IMR-90 (cell line): ENCODE data around the gene RNU6-8. TPM values are rescaled to one million over a fixed set of nuclear protein-coding genes. Genes with fewer than 3 reads are reported as not detected.

ENCODE experiments used
- ATAC-seq: fragments of 200-7000 bp; cut with Tn5 transposase; 2 replicates; pipeline ENCODE4 v1.9.1; 2020; ENCODE audit warnings: low read depth, mild to moderate bottlenecking, moderate library complexity
- BruUV-seq: library from RNA; stranded (reverse); fragments of 400-500 nt; replicated peaks from 2 replicates; lab custom pipeline; 2021; lab: Mats Ljungman, UMichigan
- CTCF ChIA-PET: fragments of 300-600 bp; formaldehyde crosslinking; extraction: SDS; loops from one replicate; lab custom pipeline; 2021; ENCODE audit warnings: antibody characterized with exemption; lab: Yijun Ruan, JAX
- POLR2A ChIA-PET: fragments of 300-600 bp; sonication (Branson Sonifier 250); formaldehyde crosslinking; loops from one replicate; lab custom pipeline; 2022; ENCODE audit warnings: antibody characterized with exemption; ENCODE audit not compliant: unreplicated experiment; lab: Charles Lee
- DNase-seq: peaks from one replicate; pipeline ENCODE4 v3.0.0; 2013
- H2AFZ ChIP-seq: replicated peaks from 2 replicates; pipeline ENCODE3; 2013; ENCODE audit warnings: low read length, mild to moderate bottlenecking; ENCODE audit not compliant: poor library complexity
- H2AK5ac ChIP-seq: 2 replicates; pipeline ENCODE4 v1.6.1; 2013; ENCODE audit warnings: low read depth, low read length, inconsistent platforms
- H2AK9ac ChIP-seq: replicated peaks from 2 replicates; pipeline ENCODE3; 2013; ENCODE audit warnings: mild to moderate bottlenecking, low read depth, low read length, moderate library complexity; ENCODE audit not compliant: poor library complexity
- H2BK120ac ChIP-seq: 2 replicates; pipeline ENCODE4 v1.6.1; 2013; ENCODE audit warnings: low read depth, low read length, inconsistent platforms
- H2BK15ac ChIP-seq: 3 replicates; pipeline ENCODE4 v1.6.1; 2013; ENCODE audit warnings: low read depth, low read length, inconsistent platforms
- H2BK20ac ChIP-seq: 2 replicates; pipeline ENCODE4 v1.6.1; 2013; ENCODE audit warnings: low read depth, mild to moderate bottlenecking, inconsistent platforms, low read length, moderate library complexity
- H2BK5ac ChIP-seq: 2 replicates; pipeline ENCODE4 v1.6.1; 2013; ENCODE audit warnings: mild to moderate bottlenecking, low read depth, low read length, inconsistent platforms; ENCODE audit not compliant: poor library complexity, severe bottlenecking
- H3K14ac ChIP-seq: replicated peaks from 2 replicates; pipeline ENCODE4 v1.6.1; 2013; ENCODE audit warnings: low read depth, low read length, inconsistent platforms
- H3K18ac ChIP-seq: 2 replicates; pipeline ENCODE4 v1.6.1; 2013; ENCODE audit warnings: low read depth, low read length, control low read depth
- H3K23ac ChIP-seq: 2 replicates; pipeline ENCODE4 v1.6.1; 2013; ENCODE audit warnings: low read depth, low read length, inconsistent platforms
- H3K27ac ChIP-seq: 2 replicates; pipeline ENCODE4 v1.5.1; 2013; ENCODE audit warnings: mild to moderate bottlenecking, control low read depth, low read length; ENCODE audit not compliant: insufficient read depth
- H3K27me3 ChIP-seq: 2 replicates; pipeline ENCODE4 v1.6.1; 2013; ENCODE audit warnings: low read length; ENCODE audit not compliant: control insufficient read depth, insufficient read depth
- H3K36me3 ChIP-seq: 2 replicates; pipeline ENCODE4 v1.6.1; 2013; ENCODE audit warnings: low read length, mixed read lengths; ENCODE audit not compliant: control insufficient read depth, insufficient read depth
- H3K4ac ChIP-seq: 2 replicates; pipeline ENCODE4 v1.6.1; 2013; ENCODE audit warnings: low read depth, low read length, inconsistent platforms
- H3K4me1 ChIP-seq: 2 replicates; pipeline ENCODE4 v1.6.1; 2013; ENCODE audit warnings: low read length, mixed read lengths; ENCODE audit not compliant: control insufficient read depth, insufficient read depth
- H3K4me2 ChIP-seq: 2 replicates; pipeline ENCODE4 v1.6.1; 2013; ENCODE audit warnings: low read depth, mild to moderate bottlenecking, control low read depth, low read length, moderate library complexity
- H3K4me3 ChIP-seq: 2 replicates; pipeline ENCODE4 v1.5.1; 2013; ENCODE audit warnings: low read depth, mild to moderate bottlenecking, control low read depth, low read length, moderate library complexity; ENCODE audit not compliant: insufficient read depth
- H3K56ac ChIP-seq: 2 replicates; pipeline ENCODE4 v1.6.1; 2013; ENCODE audit warnings: low read length, inconsistent platforms; ENCODE audit not compliant: insufficient read depth; ENCODE audit errors: extremely low read depth
- H3K79me1 ChIP-seq, 2 experiments: 2 replicates each; pipeline ENCODE4 v1.6.1; 2013; ENCODE audit warnings: low read length in 2 of 2, inconsistent platforms in 1 of 2, low read depth in 1 of 2
- H3K9ac ChIP-seq: 2 replicates; pipeline ENCODE4 v1.6.1; 2013; ENCODE audit warnings: low read depth, low read length, control low read depth
- H3K9me1 ChIP-seq: 2 replicates; pipeline ENCODE4 v1.6.1; 2013; ENCODE audit warnings: low read length, inconsistent platforms; ENCODE audit not compliant: insufficient read depth
- H3K9me3 ChIP-seq: 2 replicates; pipeline ENCODE4 v1.6.1; 2013; ENCODE audit warnings: low read length; ENCODE audit not compliant: control insufficient read depth, insufficient read depth
- H4K20me1 ChIP-seq: 2 replicates; pipeline ENCODE4 v1.6.1; 2013; ENCODE audit warnings: low read length, inconsistent platforms; ENCODE audit not compliant: insufficient read depth
- H4K5ac ChIP-seq: 2 replicates; pipeline ENCODE4 v1.6.1; 2013; ENCODE audit warnings: mild to moderate bottlenecking, low read depth, low read length, control low read depth
- H4K8ac ChIP-seq, 2 experiments: 2 replicates each; pipeline ENCODE4 v1.6.1; 2013; ENCODE audit warnings: low read depth in 2 of 2, low read length in 2 of 2, control low read depth in 1 of 2, inconsistent platforms in 1 of 2
- H4K91ac ChIP-seq: 2 replicates; pipeline ENCODE4 v1.6.1; 2013; ENCODE audit warnings: low read depth, low read length, inconsistent platforms; ENCODE audit not compliant: insufficient read depth
- BHLHE40 ChIP-seq: fragments of 150-350 bp; IDR thresholded peaks from 2 replicates; pipeline ENCODE4 v1.6.1; 2016; ENCODE audit warnings: mild to moderate bottlenecking, low read depth, low read length
- CEBPB ChIP-seq: IDR thresholded peaks from 2 replicates; pipeline ENCODE4 v1.6.1; 2012; ENCODE audit warnings: low read depth, low read length, improper control_type of control experiment
- CHD1 ChIP-seq: IDR thresholded peaks from 2 replicates; pipeline ENCODE4 v1.6.1; 2012; ENCODE audit warnings: low read depth, low read length, improper control_type of control experiment
- FOS ChIP-seq: fragments of 150-350 bp; IDR thresholded peaks from 2 replicates; pipeline ENCODE4 v1.6.1; 2016; ENCODE audit warnings: low read depth, low read length
- MAFK ChIP-seq: IDR thresholded peaks from 2 replicates; pipeline ENCODE4 v1.6.1; 2012; ENCODE audit warnings: low read depth, low read length, improper control_type of control experiment
- MAZ ChIP-seq: IDR thresholded peaks from 2 replicates; pipeline ENCODE4 v1.6.1; 2012; ENCODE audit warnings: low read depth, mild to moderate bottlenecking, low read length, improper control_type of control experiment, moderate library complexity, borderline replicate concordance
- MXI1 ChIP-seq: IDR thresholded peaks from 2 replicates; pipeline ENCODE4 v1.6.1; 2012; ENCODE audit warnings: low read depth, mild to moderate bottlenecking, low read length, moderate library complexity, borderline replicate concordance
- POLR2A ChIP-seq: IDR thresholded peaks from 2 replicates; pipeline ENCODE4 v1.6.1; 2012; ENCODE audit warnings: mild to moderate bottlenecking, low read depth, low read length
- RAD21 ChIP-seq: IDR thresholded peaks from 2 replicates; pipeline ENCODE4 v1.6.1; 2012; ENCODE audit warnings: low read length, improper control_type of control experiment
- RCOR1 ChIP-seq: IDR thresholded peaks from 2 replicates; pipeline ENCODE4 v1.6.1; 2012; ENCODE audit warnings: mild to moderate bottlenecking, low read length, improper control_type of control experiment; ENCODE audit not compliant: insufficient replicate concordance
- RFX5 ChIP-seq: IDR thresholded peaks from 2 replicates; pipeline ENCODE4 v1.8.0; 2012; ENCODE audit warnings: low read depth, mild to moderate bottlenecking, low read length, moderate library complexity
- SMC3 ChIP-seq: fragments of 150-350 bp; IDR thresholded peaks from 2 replicates; pipeline ENCODE4 v1.6.1; 2016; ENCODE audit warnings: low read depth, mild to moderate bottlenecking, antibody characterized with exemption, low read length, moderate library complexity
- WGBS, 2 experiments: methylation state at CpG; one replicate each; pipeline versions ENCODE4 v1.1.5 to v1.1.7; 2013; ENCODE audit warnings: missing lambda C conversion rate in 2 of 2; ENCODE audit not compliant: insufficient read length in 1 of 2; ENCODE audit errors: extremely low coverage in 2 of 2; 5-methylcytosine and 5-hydroxymethylcytosine counted together
- dilution Hi-C: fragments of 300-500 bp; cut with HindIII; formaldehyde crosslinking; loops from one replicate; pipeline ENCODE4 v1.14.3; 2018; ENCODE audit warnings: low sequenced_read_pairs; ENCODE audit not compliant: unreplicated experiment
- in situ Hi-C: fragments of 300-500 bp; cut with MboI; formaldehyde crosslinking; loops from 3 replicates; pipeline ENCODE4 v1.14.3; 2019; ENCODE audit warnings: low sequenced_read_pairs, inconsistent platforms, mixed read lengths
- intact Hi-C: fragments of 100-400 bp; cut with micrococcal nuclease; formaldehyde crosslinking; loops from 2 replicates; pipeline ENCODE4 v1.10.0; 2022
- polyA plus RNA-seq, 3 experiments: library from polyadenylated mRNA; depleted of rRNA; stranded (reverse); fragments of >200 nt; gene quantifications; 2 replicates each; pipeline ENCODE4 v1.2.3, GENCODE V29; 2012; ENCODE audit warnings: low replicate concordance in 1 of 3
- total RNA-seq: library from RNA; depleted of rRNA; stranded (reverse); fragments of >200 nt; gene quantifications from 2 replicates; pipeline ENCODE4 v1.2.3, GENCODE V29; 2012
- TF ChIP-seq, protein P1 (sequence below): fragments of 150-350 bp; IDR thresholded peaks from 2 replicates; pipeline ENCODE4 v1.6.1; 2016; ENCODE audit warnings: low read depth, mild to moderate bottlenecking, low read length, moderate library complexity, borderline replicate concordance
- TF ChIP-seq, protein P2 (sequence below): conservative IDR thresholded peaks from 2 replicates; pipeline ENCODE4 v1.5.1; 2012; ENCODE audit warnings: mild to moderate bottlenecking, low read depth, low read length, improper control_type of control experiment
- TF ChIP-seq, protein P3 (sequence below): fragments of 150-350 bp; IDR thresholded peaks from 2 replicates; pipeline ENCODE4 v1.6.1; 2017; ENCODE audit warnings: mild to moderate bottlenecking, antibody characterized with exemption, low read length, low read depth

The RNU6-8 gene
- total and polyA plus RNA-seq, 2 of the 4 experiments (the other 2 are of a cell fraction), result not detected

DNA sequence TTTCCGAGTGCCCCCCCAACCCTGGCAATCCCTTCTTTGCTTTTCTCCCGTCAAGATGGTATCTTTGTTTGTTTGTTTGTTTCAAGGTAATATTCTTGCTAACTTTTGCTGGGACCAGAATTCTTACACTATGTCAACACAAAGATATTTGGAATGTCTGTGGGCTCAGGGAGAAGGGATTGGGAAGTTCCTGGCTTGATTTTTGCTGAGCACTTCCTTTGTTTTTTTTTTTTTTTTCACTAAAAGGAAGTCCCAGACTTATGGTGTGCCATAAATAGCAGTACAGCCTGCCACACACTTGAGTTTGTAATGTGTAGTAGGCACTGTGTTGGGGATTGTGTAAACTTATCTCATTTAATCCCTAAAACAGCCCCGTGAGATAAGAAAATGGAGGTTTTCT is 12.4 kb downstream of the RNU6-8 start:
- intact Hi-C loops, result no loop called here
- no peak overlapping the region for H3K56ac ChIP-seq
- no CpG with 5 or more reads among the region's 3 CpGs for WGBS, 2 experiments
- no peaks in the 10 kb centered on the region for H3K36me3 ChIP-seq
- no peak overlapping the region for H3K4me3 ChIP-seq
- H3K79me1 ChIP-seq, result no peaks in the 10 kb centered on the region
- no peak overlapping the region for H3K9ac ChIP-seq
- H2BK20ac ChIP-seq, result no peak overlapping the region
- H4K5ac ChIP-seq, result no peak overlapping the region
- H3K4me1 ChIP-seq, result no peaks in the 10 kb centered on the region
- H3K18ac ChIP-seq, result no peak overlapping the region
- no peaks in the 10 kb centered on the region for H3K9me1 ChIP-seq
- no peak overlapping the region for H3K4me2 ChIP-seq
- dilution Hi-C loops, result no loop called here
- no peaks in the 10 kb centered on the region for H3K9me3 ChIP-seq
- H4K20me1 ChIP-seq, result no peaks in the 10 kb centered on the region
- H3K27ac ChIP-seq, result no peak overlapping the region
- H2AK5ac ChIP-seq, result no peak overlapping the region
- H4K8ac ChIP-seq, result no peak overlapping the region
- no peak overlapping the region for H3K14ac ChIP-seq
- in situ Hi-C loops, result no loop called here
- no peak overlapping the region for H2BK5ac ChIP-seq
- no peak overlapping the region for H3K23ac ChIP-seq
- CTCF ChIA-PET, result no interaction called here
- no peak overlapping the region for H2AK9ac ChIP-seq
- peaks cover 2% of the 10 kb centered on the region; the same call in 1 of the 2 replicates for H3K27me3 ChIP-seq
- H2AFZ ChIP-seq, result no peak overlapping the region
- POLR2A ChIA-PET, result no interaction called here
- no peak overlapping the region for H2BK120ac ChIP-seq
- H4K91ac ChIP-seq, result no peak overlapping the region
- no TSS peak for BruUV-seq
- no peak for ATAC-seq
- TF ChIP-seq POLR2A (no peak), RAD21 (no peak), MAZ (no peak), BHLHE40 (no peak), RFX5 (no peak), MAFK (no peak), MXI1 (no peak), FOS (no peak), SMC3 (no peak), CHD1 (no peak), RCOR1 (no peak), CEBPB (no peak)
- TF ChIP-seq, protein P1, sequence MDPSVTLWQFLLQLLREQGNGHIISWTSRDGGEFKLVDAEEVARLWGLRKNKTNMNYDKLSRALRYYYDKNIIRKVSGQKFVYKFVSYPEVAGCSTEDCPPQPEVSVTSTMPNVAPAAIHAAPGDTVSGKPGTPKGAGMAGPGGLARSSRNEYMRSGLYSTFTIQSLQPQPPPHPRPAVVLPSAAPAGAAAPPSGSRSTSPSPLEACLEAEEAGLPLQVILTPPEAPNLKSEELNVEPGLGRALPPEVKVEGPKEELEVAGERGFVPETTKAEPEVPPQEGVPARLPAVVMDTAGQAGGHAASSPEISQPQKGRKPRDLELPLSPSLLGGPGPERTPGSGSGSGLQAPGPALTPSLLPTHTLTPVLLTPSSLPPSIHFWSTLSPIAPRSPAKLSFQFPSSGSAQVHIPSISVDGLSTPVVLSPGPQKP, result no peak
- TF ChIP-seq, protein P2, sequence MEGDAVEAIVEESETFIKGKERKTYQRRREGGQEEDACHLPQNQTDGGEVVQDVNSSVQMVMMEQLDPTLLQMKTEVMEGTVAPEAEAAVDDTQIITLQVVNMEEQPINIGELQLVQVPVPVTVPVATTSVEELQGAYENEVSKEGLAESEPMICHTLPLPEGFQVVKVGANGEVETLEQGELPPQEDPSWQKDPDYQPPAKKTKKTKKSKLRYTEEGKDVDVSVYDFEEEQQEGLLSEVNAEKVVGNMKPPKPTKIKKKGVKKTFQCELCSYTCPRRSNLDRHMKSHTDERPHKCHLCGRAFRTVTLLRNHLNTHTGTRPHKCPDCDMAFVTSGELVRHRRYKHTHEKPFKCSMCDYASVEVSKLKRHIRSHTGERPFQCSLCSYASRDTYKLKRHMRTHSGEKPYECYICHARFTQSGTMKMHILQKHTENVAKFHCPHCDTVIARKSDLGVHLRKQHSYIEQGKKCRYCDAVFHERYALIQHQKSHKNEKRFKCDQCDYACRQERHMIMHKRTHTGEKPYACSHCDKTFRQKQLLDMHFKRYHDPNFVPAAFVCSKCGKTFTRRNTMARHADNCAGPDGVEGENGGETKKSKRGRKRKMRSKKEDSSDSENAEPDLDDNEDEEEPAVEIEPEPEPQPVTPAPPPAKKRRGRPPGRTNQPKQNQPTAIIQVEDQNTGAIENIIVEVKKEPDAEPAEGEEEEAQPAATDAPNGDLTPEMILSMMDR, result no peak
- TF ChIP-seq, protein P3, sequence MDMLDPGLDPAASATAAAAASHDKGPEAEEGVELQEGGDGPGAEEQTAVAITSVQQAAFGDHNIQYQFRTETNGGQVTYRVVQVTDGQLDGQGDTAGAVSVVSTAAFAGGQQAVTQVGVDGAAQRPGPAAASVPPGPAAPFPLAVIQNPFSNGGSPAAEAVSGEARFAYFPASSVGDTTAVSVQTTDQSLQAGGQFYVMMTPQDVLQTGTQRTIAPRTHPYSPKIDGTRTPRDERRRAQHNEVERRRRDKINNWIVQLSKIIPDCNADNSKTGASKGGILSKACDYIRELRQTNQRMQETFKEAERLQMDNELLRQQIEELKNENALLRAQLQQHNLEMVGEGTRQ, result no peak
- DNase-seq, result no peak
- H3K4ac ChIP-seq, result no peak overlapping the region
- no peak overlapping the region for H2BK15ac ChIP-seq
